GM13977 (cell line): ENCODE results near the gene ULK4.

Source experiments
- DNase-seq: peaks from one replicate; pipeline ENCODE4 v3.0.0; 2012; ENCODE audit warnings: low spot score
- in situ Hi-C: fragments of 300-500 bp; cut with MboI; formaldehyde crosslinking; loops from one replicate; pipeline ENCODE4 v1.12.0; 2022; ENCODE audit warnings: low sequenced_read_pairs, low pct_unique_long_range_greater_than_20kb, mixed read lengths, inconsistent platforms; ENCODE audit not compliant: unreplicated experiment
- TF ChIP-seq, protein P1 (sequence below): IDR thresholded peaks from 2 replicates; pipeline ENCODE4 v1.5.1; 2012; ENCODE audit warnings: mild to moderate bottlenecking, control low read depth; ENCODE audit not compliant: insufficient read depth; ENCODE audit errors: extremely low read depth, missing control alignments

The ULK4 gene

GRCh38 chr3:41629986-41630385 is 331.9 kb downstream of the ULK4 start:
- in situ Hi-C loops, result no loop called here
- TF ChIP-seq, protein P1, sequence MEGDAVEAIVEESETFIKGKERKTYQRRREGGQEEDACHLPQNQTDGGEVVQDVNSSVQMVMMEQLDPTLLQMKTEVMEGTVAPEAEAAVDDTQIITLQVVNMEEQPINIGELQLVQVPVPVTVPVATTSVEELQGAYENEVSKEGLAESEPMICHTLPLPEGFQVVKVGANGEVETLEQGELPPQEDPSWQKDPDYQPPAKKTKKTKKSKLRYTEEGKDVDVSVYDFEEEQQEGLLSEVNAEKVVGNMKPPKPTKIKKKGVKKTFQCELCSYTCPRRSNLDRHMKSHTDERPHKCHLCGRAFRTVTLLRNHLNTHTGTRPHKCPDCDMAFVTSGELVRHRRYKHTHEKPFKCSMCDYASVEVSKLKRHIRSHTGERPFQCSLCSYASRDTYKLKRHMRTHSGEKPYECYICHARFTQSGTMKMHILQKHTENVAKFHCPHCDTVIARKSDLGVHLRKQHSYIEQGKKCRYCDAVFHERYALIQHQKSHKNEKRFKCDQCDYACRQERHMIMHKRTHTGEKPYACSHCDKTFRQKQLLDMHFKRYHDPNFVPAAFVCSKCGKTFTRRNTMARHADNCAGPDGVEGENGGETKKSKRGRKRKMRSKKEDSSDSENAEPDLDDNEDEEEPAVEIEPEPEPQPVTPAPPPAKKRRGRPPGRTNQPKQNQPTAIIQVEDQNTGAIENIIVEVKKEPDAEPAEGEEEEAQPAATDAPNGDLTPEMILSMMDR, result no peak
- DNase-seq, result no peak

- DNase-seq, result no peak
- in situ Hi-C loops, result no loop called here
- TF ChIP-seq, protein P1, result no peak
These were observed 332.8 kb downstream of the ULK4 start for GRCh38 chr3:41629072-41629471.

- TF ChIP-seq, protein P1, result no peak
- no peak for DNase-seq
- in situ Hi-C loops, result no loop called here
These were observed 334.3 kb downstream of the ULK4 start for GRCh38 chr3:41627477-41628087.

- DNase-seq, result no peak
- TF ChIP-seq, protein P1, result no peak
- in situ Hi-C loops, result no loop called here
These were observed 349.1 kb downstream of the ULK4 start for GRCh38 chr3:41612853-41613252.

DNA sequence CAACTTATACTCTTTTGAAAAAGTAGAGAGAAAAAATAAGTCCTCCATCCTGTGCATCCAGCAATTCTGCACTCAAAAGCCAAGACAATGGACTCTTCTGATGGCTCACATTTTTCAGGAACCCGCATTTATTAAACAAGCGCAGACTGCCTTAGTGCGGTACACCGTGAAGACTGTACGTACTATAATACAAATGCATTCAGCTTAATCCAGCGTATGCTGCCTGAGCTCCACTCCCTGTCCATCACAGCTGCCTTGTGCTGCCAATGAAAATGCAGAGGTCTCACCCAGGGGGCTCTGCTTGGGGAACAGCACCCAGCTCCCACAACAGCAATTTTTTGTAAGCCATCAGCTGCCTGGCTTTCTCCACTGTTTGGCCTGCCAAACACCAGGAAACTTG is 350.9 kb downstream of the ULK4 start:
- TF ChIP-seq, protein P1, result no peak
- in situ Hi-C loops, result no loop called here
- no peak for DNase-seq

DNA sequence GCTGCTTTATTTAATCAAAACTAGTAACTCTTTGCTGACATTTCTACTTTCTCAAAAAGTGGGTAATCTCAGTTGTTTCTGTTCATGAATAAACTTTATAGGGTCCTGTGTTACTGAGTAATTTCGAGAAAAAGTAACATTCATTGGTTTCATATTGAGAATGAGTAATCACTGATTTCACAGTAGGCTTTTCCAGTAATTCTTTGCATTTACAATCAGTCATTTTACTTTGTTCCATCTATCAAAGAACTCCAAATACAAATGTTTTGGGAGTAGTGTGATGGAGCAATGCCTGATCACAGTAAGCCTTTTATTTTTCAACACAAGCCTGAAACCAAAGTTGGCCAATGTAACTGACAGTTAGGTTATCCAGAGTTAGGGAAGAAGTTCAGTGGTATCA is 353.6 kb downstream of the ULK4 start:
- DNase-seq, result no peak
- in situ Hi-C loops, result no loop called here
- TF ChIP-seq, protein P1, result no peak
